ENCODE measurements around the gene ZYX. TPM values are rescaled to one million over a fixed set of nuclear protein-coding genes. Genes with fewer than 3 reads are reported as not detected.

The ZYX gene, protein sequence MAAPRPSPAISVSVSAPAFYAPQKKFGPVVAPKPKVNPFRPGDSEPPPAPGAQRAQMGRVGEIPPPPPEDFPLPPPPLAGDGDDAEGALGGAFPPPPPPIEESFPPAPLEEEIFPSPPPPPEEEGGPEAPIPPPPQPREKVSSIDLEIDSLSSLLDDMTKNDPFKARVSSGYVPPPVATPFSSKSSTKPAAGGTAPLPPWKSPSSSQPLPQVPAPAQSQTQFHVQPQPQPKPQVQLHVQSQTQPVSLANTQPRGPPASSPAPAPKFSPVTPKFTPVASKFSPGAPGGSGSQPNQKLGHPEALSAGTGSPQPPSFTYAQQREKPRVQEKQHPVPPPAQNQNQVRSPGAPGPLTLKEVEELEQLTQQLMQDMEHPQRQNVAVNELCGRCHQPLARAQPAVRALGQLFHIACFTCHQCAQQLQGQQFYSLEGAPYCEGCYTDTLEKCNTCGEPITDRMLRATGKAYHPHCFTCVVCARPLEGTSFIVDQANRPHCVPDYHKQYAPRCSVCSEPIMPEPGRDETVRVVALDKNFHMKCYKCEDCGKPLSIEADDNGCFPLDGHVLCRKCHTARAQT
- 75.9 TPM for total RNA-seq
- long read RNA-seq, transcript ZYX-201 (10 exons, 2,493 nt): major isoform, 30 of 94 reads
- long read RNA-seq, partial matches to known transcripts: 24 of 94 reads
- long read RNA-seq, other reads (novel, unspliced or antisense): 39 of 94 reads

- DNase-seq (ENCODE audit: missing footprints): peak; percentile 98
- peak; percentile 93 for ATAC-seq
- intact Hi-C loops (cut with DNase I): loop anchor here (1.0 kb wide), 2 partner anchors 35 to 118 kb away; partner anchors contain the start of gene GSTK1
Observed at GRCh38 chr7:143380646-143381426, at the start of gene ZYX. Gene ZYX, plus strand, starts transcription at chr7:143381345. Its CDS starts 227 bp downstream, at chr7:143381572.

DNA sequence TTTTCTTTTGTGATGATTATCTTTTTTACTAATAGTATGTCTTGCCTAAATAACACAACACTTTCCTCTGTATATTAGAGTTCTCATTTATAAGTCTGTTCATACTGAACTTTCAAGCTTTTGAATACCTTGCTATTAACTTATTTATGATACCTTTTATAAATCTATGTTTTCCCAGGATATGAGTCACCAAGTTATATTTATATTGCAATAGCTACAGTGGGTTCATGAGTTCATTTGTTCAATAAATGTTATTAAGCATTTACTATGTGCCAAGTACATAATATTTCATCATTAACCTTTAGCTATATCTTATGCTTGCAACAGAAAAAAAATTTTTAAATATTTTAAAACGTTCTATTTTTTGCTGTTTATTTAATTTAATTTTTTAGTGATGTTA is 46.9 kb upstream of the ZYX start:
- ATAC-seq (no peak), DNase-seq (ENCODE audit: missing footprints) (no peak)
- intact Hi-C loops (cut with DNase I): no loop called here

- ATAC-seq (no peak), DNase-seq (ENCODE audit: missing footprints) (no peak)
- intact Hi-C loops (cut with DNase I): no loop called here
Observed at GRCh38 chr7:143337216-143337615, 43.9 kb upstream of the ZYX start.

DNA sequence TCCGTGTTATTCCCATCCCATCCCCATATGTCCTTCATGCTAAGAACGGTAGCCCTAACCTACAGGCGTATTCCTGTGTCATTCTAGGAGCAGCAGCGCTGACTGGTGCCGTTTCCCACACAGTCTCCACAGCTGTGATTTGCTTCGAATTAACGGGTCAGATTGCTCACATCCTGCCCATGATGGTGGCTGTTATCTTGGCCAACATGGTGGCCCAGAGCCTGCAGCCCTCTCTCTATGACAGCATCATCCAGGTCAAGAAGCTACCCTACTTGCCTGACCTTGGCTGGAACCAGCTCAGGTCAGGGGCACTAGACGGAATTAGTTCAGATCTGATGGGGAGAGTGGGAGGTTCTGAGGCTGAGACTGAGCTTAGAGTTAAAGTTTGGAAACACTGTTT is 39.3 kb upstream of the ZYX start:
- ATAC-seq: no peak

DNA sequence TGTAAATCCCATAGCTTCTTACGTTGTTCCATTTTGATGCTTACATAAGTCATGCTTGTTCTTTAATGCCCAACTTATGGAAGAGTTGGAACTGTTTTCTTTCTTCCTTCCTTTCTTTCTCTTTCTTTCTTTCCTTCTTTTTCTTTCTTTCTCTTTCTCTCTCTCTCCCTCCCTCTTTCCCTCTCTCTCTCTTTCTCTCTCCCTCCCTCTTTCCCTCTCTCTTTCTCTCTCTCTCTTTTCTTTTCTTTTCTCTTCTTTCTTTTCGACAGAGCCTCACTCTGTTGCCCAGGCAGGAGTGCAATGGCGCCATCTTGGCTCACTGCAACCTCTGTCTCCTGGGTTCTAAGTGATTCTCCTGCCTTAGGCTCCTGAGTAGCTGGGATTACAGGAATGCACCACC is 37.5 kb upstream of the ZYX start:
- DNase-seq (ENCODE audit: missing footprints): no peak
- intact Hi-C loops (cut with DNase I): no loop called here
- ATAC-seq: no peak

More for the DNA sequence above, 39.3 kb upstream of the ZYX start:
- no peak for DNase-seq (ENCODE audit: missing footprints)
- intact Hi-C loops (cut with DNase I): no loop called here

- intact Hi-C loops (cut with DNase I): no loop called here
- DNase-seq (ENCODE audit: missing footprints) (peak; percentile 89), ATAC-seq (peak; percentile 60)
Observed at GRCh38 chr7:143345428-143345900, 35.7 kb upstream of the ZYX start.

- intact Hi-C loops (cut with DNase I): no loop called here
- ATAC-seq: no peak
- DNase-seq (ENCODE audit: missing footprints): no peak
Observed at GRCh38 chr7:143346018-143346417, 35.1 kb upstream of the ZYX start.

GRCh38 chr7:143347950-143348349 is 33.2 kb upstream of the ZYX start:
- intact Hi-C loops (cut with DNase I): no loop called here
- DNase-seq (ENCODE audit: missing footprints) (no peak), ATAC-seq (no peak)

DNA sequence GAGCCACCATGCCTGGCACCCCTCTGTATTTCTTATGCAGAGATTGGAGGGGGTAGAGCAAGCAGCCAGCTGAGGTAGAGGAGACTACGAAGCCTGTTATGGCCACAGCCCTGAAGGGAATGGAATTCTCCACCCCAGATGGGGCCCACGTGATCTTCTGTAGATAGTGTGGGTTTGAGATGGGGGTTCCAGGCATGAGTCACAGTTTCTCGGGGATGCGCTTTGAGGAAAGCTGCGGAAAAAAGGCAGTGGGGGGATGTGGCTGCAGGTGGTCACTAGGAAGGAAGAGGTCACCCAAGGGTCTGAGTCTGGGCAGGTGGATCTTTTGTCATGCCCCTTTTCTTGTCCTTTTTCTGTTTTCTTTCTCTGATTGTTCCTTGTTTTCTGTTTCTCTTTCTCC is 30.1 kb upstream of the ZYX start:
- intact Hi-C loops (cut with DNase I): no loop called here
- ATAC-seq (no peak), DNase-seq (ENCODE audit: missing footprints) (no peak)

DNA sequence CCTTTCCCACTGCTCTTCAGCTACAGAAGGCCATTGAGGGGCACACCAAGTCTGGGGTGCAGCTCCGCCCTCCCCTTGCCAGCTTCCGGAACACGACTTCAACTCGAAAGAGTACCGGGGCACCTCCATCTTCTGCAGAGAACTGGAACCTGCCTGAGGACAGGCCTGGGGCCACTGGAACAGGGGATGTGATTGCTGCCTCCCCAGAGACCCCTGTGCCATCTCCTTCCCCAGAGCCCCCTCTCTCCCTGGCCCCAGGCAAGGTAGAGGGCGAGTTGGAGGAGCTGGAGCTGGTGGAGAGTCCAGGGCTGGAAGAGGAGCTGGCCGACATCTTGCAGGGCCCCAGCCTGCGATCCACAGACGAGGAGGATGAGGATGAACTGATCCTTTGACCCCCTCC is 29.6 kb upstream of the ZYX start:
- ATAC-seq (no peak), DNase-seq (ENCODE audit: missing footprints) (no peak)
- intact Hi-C loops (cut with DNase I): no loop called here

- DNase-seq (ENCODE audit: missing footprints): no peak
- intact Hi-C loops (cut with DNase I): no loop called here
- ATAC-seq: no peak
Observed at GRCh38 chr7:143352531-143353002, 28.6 kb upstream of the ZYX start.

DNA sequence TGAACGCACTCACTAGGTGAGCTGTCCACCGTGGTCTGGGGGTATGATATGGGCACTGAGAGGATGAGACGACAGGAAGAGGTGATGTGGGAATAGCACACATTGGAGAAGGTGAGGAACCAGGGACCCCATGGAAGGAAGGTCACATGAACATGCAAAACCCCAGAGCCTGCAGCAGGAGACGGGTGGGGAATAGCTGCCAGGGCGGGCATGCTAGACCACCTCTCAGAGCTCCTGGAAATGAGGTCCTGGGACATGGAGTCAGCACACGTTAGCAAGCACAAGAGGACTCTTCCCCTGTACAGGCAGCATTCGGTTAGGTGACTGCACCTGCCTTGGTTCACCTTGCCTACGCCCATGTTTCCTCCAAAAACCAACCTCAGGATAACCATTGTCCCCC is 26.8 kb upstream of the ZYX start:
- DNase-seq (ENCODE audit: missing footprints) (no peak), ATAC-seq (no peak)
- intact Hi-C loops (cut with DNase I): no loop called here

DNA sequence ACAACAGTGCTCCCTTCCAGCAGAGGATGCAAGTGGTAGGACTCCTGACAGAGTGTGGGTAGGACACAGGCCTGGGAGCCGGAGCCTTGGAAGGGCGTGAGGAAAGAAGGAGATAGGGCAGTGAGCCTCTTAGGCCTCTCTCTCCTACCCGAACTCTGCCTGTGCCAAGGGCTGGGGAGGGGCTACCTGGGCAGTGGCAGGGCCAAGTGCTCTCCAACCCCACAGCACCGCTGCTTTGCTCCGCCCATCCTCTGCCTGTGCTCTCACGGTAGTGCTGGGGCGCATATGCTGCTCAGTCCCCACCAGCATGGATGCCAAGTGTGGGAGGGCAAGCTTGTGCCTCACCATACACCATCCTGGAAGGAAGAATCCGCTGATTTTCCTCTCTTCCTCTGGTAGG is 26.2 kb upstream of the ZYX start:
- intact Hi-C loops (cut with DNase I): no loop called here

GRCh38 chr7:143355450-143356385 is 25.4 kb upstream of the ZYX start:
- intact Hi-C loops (cut with DNase I): no loop called here
- no peak for ATAC-seq

More for the DNA sequence above, 26.2 kb upstream of the ZYX start:
- ATAC-seq: no peak
- no peak for DNase-seq (ENCODE audit: missing footprints)

DNA sequence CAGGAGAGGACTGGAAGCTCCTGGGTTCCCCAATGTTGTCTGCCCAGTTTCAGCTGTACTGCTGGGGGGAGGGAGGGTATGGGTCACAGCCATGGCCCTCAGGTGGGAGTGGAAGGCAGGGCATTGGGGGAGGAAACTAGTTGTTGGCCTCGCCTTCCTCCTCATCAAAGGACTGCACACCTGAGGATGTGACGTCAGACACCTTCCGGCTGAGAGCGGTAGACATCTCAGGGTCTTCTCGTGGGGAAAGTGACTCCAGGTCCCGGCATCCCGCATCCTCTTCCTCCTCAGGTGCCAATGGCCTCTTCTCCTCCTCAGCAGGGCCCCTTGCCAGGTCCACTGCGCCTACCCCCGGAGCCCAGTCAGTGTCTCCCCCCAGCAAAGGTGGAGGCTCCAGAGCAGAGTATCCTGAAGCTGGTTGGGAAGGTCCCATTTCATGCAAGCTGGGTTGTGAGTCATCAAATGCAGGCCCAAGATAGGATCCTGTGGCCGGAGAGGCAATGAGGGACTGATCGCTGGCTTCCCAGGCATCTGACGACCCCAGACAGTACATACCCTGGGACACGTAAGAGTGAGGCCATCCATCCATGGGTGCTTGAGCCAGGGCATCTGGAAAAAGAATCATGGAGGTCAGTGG is 24.6 kb upstream of the ZYX start:
- ATAC-seq (no peak), DNase-seq (ENCODE audit: missing footprints) (no peak)
- intact Hi-C loops (cut with DNase I): no loop called here

More at GRCh38 chr7:143355450-143356385, 25.4 kb upstream of the ZYX start:
- no peak for DNase-seq (ENCODE audit: missing footprints)

DNA sequence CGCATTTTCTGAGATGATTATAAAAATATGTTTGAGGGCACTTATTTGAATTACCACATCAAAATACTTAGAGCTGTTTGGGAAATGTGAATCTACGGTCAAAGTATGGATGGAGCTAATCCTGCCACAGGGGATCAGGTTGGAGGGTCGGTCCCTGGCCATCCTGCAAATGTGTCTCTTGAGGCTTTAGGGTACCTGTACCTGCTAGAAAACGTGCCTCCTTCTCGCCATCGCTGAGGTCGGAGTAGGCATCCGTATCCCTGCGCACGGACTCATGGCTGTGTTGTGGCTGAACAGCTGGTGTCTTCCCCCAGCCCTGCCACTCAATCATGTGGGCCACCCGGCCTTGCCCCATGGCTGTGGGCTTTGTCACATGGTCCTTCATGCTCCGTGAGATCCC is 22.5 kb upstream of the ZYX start:
- intact Hi-C loops (cut with DNase I): no loop called here
- DNase-seq (ENCODE audit: missing footprints) (no peak), ATAC-seq (no peak)

DNA sequence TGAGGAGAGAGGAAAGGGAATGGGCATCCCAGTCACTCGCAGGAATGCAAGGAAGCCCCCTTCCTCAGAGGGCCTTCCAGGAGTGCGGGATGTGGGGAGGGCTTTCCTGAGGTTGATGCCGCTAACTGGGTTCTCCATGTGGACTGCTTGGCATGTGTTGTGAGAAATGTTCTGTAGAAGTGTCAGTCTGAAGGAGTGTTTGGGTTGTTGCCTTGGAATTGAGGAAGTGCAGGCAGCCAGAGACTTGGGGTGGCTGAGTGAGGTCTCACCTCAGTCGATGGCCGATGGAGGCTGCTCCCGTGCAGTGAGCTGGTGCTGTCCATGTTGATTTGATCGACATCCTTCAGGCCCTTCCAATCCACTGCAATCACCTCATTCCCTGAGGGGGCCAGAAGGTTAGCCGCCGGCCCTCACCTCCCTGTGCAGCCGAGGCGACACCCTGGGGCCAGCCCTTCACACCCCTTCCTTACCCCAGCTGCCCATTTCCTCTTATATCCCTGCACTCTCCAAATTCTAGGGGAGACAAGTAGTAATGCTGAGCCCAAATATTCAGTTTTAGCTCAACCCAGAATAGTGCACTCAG is 21.3 kb upstream of the ZYX start:
- ATAC-seq: no peak
- DNase-seq (ENCODE audit: missing footprints): no peak
- intact Hi-C loops (cut with DNase I): no loop called here
